ENCODE measurements around the gene RIT1. TPM values are rescaled to one million over a fixed set of nuclear protein-coding genes. Genes with fewer than 3 reads are reported as not detected.

Gene RIT1
- total RNA-seq, 1 experiment from 2014 or later: 21.9 TPM

GRCh38 chr1:155873860-155874259 lies 37.3 kb downstream of the RIT1 start:
- DNase-seq: no peak
- Histone ChIP-seq H3K36me3 (ENCODE audit: control insufficient read depth, insufficient read depth, low read length) (no peaks in the 10 kb centered on the region), H3K4me1 (no peaks in the 10 kb centered on the region), H3K4me3 (ENCODE audit: low read depth, low read length) (no peak overlapping the region), H3K9me3 (no peaks in the 10 kb centered on the region), H3K27me3 (replicated peaks; ENCODE audit: control insufficient read depth, insufficient read depth, low read length) (no peaks in the 10 kb centered on the region; the same call in 1 of the 2 replicates)
- Mint-ChIP-seq H3K27ac (ENCODE audit: unreplicated experiment) (no peak overlapping the region), H3K4me3 (ENCODE audit: unreplicated experiment) (no peak overlapping the region), H3K4me1 (ENCODE audit: low read depth, unreplicated experiment) (no peaks in the 10 kb centered on the region), H3K27me3 (ENCODE audit: insufficient read depth, unreplicated experiment) (peaks cover 3% of the 10 kb centered on the region), H3K36me3 (ENCODE audit: insufficient read depth, unreplicated experiment) (peaks cover 6% of the 10 kb centered on the region), H3K9me3 (ENCODE audit: unreplicated experiment) (no peaks in the 10 kb centered on the region)
- ChIA-PET POLR2A (no interaction called here), CTCF (no interaction called here)
- BruUV-seq (replicated peaks): no TSS peak
- TF ChIP-seq CTCF (IDR thresholded peaks at IDR 0.05; ENCODE audit: insufficient read depth in 1 of 2, low read depth in 1 of 2, low read length in 1 of 2, severe bottlenecking in 1 of 2, unreplicated experiment in 1 of 2): no peak
- intact Hi-C loops (cut with micrococcal nuclease; ENCODE audit: unreplicated experiment): no loop called here

- Mint-ChIP-seq H3K27ac (ENCODE audit: unreplicated experiment) (no peak overlapping the region), H3K9me3 (ENCODE audit: unreplicated experiment) (no peaks in the 10 kb centered on the region), H3K27me3 (ENCODE audit: insufficient read depth, unreplicated experiment) (peaks cover 3% of the 10 kb centered on the region), H3K36me3 (ENCODE audit: insufficient read depth, unreplicated experiment) (peaks cover 6% of the 10 kb centered on the region), H3K4me3 (ENCODE audit: unreplicated experiment) (no peak overlapping the region), H3K4me1 (ENCODE audit: low read depth, unreplicated experiment) (no peaks in the 10 kb centered on the region)
- no peak for TF ChIP-seq CTCF (IDR thresholded peaks at IDR 0.05; ENCODE audit: insufficient read depth in 1 of 2, low read depth in 1 of 2, low read length in 1 of 2, severe bottlenecking in 1 of 2, unreplicated experiment in 1 of 2)
- Histone ChIP-seq H3K4me3 (ENCODE audit: low read depth, low read length) (no peak overlapping the region), H3K27me3 (replicated peaks; ENCODE audit: control insufficient read depth, insufficient read depth, low read length) (no peaks in the 10 kb centered on the region; the same call in 1 of the 2 replicates), H3K36me3 (ENCODE audit: control insufficient read depth, insufficient read depth, low read length) (no peaks in the 10 kb centered on the region), H3K9me3 (no peaks in the 10 kb centered on the region), H3K4me1 (no peaks in the 10 kb centered on the region)
- BruUV-seq (replicated peaks): no TSS peak
- no peak for DNase-seq
- ChIA-PET CTCF (no interaction called here), POLR2A (no interaction called here)
- intact Hi-C loops (cut with micrococcal nuclease; ENCODE audit: unreplicated experiment): no loop called here
Measured at GRCh38 chr1:155872527-155872926, 38.6 kb downstream of the RIT1 start.

GRCh38 chr1:155871390-155871789 lies 39.8 kb downstream of the RIT1 start:
- Histone ChIP-seq H3K4me3 (ENCODE audit: low read depth, low read length) (no peak overlapping the region), H3K36me3 (ENCODE audit: control insufficient read depth, insufficient read depth, low read length) (no peaks in the 10 kb centered on the region), H3K4me1 (no peaks in the 10 kb centered on the region), H3K27me3 (replicated peaks; ENCODE audit: control insufficient read depth, insufficient read depth, low read length) (no peaks in the 10 kb centered on the region; the same call in 1 of the 2 replicates), H3K9me3 (no peaks in the 10 kb centered on the region)
- no peak overlapping the region for H3K27ac Mint-ChIP-seq (ENCODE audit: unreplicated experiment)
- H3K4me1 Mint-ChIP-seq (ENCODE audit: low read depth, unreplicated experiment): no peaks in the 10 kb centered on the region
- ChIA-PET CTCF (no interaction called here), POLR2A (no interaction called here)
- peaks cover 2% of the 10 kb centered on the region for H3K36me3 Mint-ChIP-seq (ENCODE audit: insufficient read depth, unreplicated experiment)
- TF ChIP-seq CTCF (IDR thresholded peaks at IDR 0.05; ENCODE audit: insufficient read depth in 1 of 2, low read depth in 1 of 2, low read length in 1 of 2, severe bottlenecking in 1 of 2, unreplicated experiment in 1 of 2): no peak
- no peak for DNase-seq
- H3K4me3 Mint-ChIP-seq (ENCODE audit: unreplicated experiment): no peak overlapping the region
- H3K9me3 Mint-ChIP-seq (ENCODE audit: unreplicated experiment): no peaks in the 10 kb centered on the region
- peaks cover 3% of the 10 kb centered on the region for H3K27me3 Mint-ChIP-seq (ENCODE audit: insufficient read depth, unreplicated experiment)
- intact Hi-C loops (cut with micrococcal nuclease; ENCODE audit: unreplicated experiment): no loop called here
- BruUV-seq (replicated peaks): no TSS peak
